ENCODE data around the gene TRIM8. TPM values are rescaled to one million over a fixed set of nuclear protein-coding genes. Genes with fewer than 3 reads are reported as not detected.
"Not testable (repeated sequence)": the region's sequence is repeated elsewhere in the genome, so short reads cannot be mapped to it uniquely, and the experiment has no call there.

The TRIM8 gene
- total RNA-seq, 1 experiment from 2014 or later, result 73.4 TPM

DNA sequence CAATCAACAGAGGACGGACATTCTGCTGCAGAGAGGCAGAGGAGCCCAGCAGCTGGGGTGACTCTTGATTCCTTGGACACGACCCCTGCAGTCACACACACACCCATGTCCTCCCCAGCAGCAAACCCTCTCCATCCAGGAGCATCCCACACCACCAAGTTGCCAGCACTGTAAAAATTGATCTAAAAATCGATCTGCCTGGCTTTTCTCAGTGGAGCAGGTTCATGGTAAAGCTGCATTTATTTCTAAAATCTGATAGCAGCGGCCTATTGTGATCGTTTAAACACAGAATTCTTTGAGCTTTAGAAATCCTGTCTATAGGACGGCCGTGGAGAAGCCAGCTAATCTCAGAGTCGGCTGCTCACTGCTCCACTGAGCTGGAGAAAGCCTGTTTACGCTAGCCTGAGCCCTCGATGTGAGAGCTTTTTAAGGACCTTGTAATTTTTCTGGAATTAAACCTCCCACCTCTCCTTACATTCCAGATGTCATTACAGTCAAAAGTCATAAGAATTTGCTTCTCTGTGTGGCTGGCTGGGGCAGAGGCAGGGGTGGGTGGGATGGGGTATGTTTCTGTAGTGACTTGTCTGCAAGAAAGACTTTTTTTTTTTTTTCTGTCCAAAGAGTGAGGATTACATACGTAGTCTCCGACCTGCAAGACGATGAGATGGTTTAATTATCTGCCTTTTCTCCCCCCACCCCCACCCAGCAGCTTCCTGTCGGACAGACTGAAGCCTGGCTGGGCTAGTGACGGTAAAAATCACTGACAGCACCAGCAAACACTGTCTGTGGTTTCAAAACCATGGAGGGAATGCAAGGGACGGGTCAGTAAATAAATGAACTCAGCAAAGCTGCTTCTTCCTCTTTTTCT is 31.6 kb downstream of the TRIM8 start:
- in situ Hi-C loops (cut with HindIII; ENCODE audit: low pct_unique_long_range_greater_than_20kb, low sequenced_read_pairs), result no loop called here
- DNase-seq (ENCODE audit: low read depth), result peak; percentile 90

DNA sequence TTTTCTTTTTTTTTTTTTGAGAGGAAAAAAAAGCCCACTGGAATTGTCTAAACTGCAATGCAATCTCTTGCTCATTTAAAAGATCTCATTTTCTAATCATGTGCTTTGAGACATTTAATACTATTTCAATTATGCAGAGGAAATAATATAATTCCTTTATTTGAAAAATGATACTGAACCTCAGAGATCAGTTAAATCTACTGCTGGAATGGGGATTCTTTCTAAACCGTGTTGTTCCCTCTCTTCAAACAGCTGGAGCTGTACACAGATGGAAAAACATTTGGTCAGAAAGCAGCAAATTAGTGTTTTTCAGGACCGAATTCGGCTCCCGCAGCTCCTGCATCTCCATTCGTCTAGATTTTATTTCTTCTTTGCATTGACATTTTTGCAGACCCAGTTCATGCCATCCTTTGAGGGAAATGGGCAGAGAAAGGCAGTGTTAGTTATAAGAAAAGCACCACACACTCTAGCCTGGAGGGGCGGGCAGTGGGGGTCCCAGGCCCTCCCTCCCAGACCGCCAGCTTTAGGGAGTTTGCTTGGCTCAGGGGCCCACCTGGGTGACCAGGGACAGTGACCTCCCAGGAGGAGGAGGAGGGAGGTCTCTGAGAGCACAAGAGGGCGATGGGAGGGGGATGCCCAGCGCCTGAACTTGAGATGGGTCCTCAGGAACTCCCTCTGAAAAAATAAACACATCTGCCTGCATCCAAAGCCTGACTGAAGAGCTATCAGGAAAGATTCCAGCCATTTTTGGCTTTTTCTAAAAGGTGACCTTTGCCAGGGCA is 32.4 kb downstream of the TRIM8 start:
- in situ Hi-C loops (cut with HindIII; ENCODE audit: low pct_unique_long_range_greater_than_20kb, low sequenced_read_pairs), result no loop called here
- no peak for DNase-seq (ENCODE audit: low read depth)

DNA sequence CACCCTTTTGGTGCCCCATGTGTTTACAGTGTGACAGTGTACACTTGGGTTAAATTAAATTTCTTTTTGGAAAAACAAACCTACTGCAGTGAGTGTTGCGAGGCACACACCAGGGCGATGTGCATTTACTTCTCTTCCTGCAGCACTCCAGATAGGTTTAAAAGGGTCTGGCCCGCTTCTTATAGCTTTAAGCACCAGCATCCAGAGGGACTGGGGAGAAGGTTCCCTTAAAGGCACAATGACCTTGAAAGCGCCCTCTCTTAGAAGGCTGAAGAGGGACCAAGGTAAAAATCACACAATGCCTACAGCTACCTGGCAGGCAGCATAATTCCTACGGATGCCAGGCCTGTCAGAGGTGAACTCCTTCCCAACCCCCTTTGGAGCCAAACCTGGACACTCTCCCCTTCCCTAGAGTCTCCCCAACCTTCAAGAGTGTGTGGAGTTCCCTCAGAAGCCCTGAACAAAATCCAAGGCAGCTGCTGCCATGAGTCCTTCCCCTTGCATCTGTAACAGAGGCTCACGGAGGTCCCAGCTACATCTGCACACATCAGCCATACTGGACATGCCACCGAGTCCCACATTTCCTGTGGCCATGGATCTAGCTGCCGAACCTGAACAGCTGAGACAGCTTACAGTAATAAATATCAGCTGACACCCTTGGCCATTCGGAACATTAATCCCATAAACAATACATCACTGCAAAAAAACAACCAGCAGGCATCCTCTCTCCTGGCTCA is 33.2 kb downstream of the TRIM8 start:
- no peak for DNase-seq (ENCODE audit: low read depth)
- in situ Hi-C loops (cut with HindIII; ENCODE audit: low pct_unique_long_range_greater_than_20kb, low sequenced_read_pairs), result no loop called here

DNA sequence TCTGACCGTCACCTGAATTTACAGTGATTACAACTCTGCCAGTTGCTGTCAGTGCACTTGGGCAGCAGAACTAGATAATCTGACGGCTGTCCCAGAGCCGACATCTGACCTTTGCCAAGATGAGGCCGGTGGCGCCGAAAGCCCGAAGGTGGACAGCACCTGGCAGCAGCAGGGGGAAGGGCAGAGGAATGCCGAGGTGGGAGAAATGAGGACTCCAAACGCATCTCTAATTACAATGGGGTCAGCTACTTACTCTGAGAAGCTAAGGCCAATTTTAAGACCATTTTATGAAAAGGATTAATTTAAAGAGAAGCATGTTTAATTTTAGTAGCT is 33.8 kb downstream of the TRIM8 start:
- in situ Hi-C loops (cut with HindIII; ENCODE audit: low pct_unique_long_range_greater_than_20kb, low sequenced_read_pairs), result no loop called here
- DNase-seq (ENCODE audit: low read depth), result no peak

DNA sequence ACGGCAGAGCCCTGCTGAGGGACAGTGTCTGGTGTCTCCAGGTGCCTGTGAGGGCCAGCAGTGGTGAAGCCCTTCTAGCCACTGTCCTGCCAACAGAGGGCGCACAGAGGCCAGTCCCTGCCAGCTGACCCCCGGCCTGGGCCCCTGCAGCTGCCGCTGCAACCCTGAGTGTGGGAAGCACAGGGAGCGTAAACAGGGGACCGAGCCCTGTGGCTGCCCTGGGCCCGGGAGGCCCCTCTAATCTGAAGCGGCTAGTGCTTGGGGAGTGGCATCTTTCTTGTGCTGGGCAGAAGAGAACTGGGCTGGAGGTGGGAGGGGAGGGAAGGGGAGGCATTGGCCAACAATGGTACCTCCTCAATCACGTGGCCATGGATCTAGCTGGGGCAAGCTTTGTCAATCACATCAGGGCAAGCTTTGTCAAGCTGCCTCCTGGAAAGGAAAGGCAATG is 34.6 kb downstream of the TRIM8 start:
- in situ Hi-C loops (cut with HindIII; ENCODE audit: low pct_unique_long_range_greater_than_20kb, low sequenced_read_pairs), result no loop called here
- DNase-seq (ENCODE audit: low read depth), result peak; percentile 77

- peak; percentile 50 for DNase-seq (ENCODE audit: low read depth)
- in situ Hi-C loops (cut with HindIII; ENCODE audit: low pct_unique_long_range_greater_than_20kb, low sequenced_read_pairs), result no loop called here
Observed at GRCh38 chr10:102679596-102679995, 35.3 kb downstream of the TRIM8 start.

DNA sequence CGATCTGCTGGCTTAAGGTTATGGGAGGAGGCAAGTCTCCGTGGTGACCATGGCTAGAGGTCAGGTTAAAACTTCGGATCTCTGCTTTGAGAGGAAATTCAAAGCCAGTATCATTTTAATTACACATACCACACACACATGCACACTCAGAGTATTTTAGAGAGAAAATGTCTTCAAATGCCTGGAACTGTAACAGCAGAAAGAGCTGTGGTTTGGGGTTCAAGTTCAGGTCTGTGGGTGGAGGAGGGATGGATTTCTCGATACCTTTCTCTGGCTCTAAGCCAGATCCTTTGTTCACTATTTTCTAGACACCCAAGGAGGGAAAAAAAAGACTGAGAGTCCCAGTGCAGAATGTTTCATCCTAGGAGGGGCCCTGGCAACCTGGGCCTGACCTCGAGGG is 37.4 kb downstream of the TRIM8 start:
- no peak for DNase-seq (ENCODE audit: low read depth)
- in situ Hi-C loops (cut with HindIII; ENCODE audit: low pct_unique_long_range_greater_than_20kb, low sequenced_read_pairs), result no loop called here

GRCh38 chr10:102682416-102682815 is 38.1 kb downstream of the TRIM8 start:
- DNase-seq (ENCODE audit: low read depth), result no peak
- in situ Hi-C loops (cut with HindIII; ENCODE audit: low pct_unique_long_range_greater_than_20kb, low sequenced_read_pairs), result no loop called here

- DNase-seq (ENCODE audit: low read depth), result no peak
- in situ Hi-C loops (cut with HindIII; ENCODE audit: low pct_unique_long_range_greater_than_20kb, low sequenced_read_pairs), result no loop called here
Observed at GRCh38 chr10:102682981-102683380, 38.7 kb downstream of the TRIM8 start.

- no peak for DNase-seq (ENCODE audit: low read depth)
- in situ Hi-C loops (cut with HindIII; ENCODE audit: low pct_unique_long_range_greater_than_20kb, low sequenced_read_pairs), result no loop called here
Observed at GRCh38 chr10:102683736-102684135, 39.5 kb downstream of the TRIM8 start.

- in situ Hi-C loops (cut with HindIII; ENCODE audit: low pct_unique_long_range_greater_than_20kb, low sequenced_read_pairs), result no loop called here
- no peak for DNase-seq (ENCODE audit: low read depth)
Observed at GRCh38 chr10:102691285-102692066, 47.2 kb downstream of the TRIM8 start.

GRCh38 chr10:102695401-102695800 is 51.1 kb downstream of the TRIM8 start:
- in situ Hi-C loops (cut with HindIII; ENCODE audit: low pct_unique_long_range_greater_than_20kb, low sequenced_read_pairs); DNase-seq (ENCODE audit: low read depth): not testable (repeated sequence)

DNA sequence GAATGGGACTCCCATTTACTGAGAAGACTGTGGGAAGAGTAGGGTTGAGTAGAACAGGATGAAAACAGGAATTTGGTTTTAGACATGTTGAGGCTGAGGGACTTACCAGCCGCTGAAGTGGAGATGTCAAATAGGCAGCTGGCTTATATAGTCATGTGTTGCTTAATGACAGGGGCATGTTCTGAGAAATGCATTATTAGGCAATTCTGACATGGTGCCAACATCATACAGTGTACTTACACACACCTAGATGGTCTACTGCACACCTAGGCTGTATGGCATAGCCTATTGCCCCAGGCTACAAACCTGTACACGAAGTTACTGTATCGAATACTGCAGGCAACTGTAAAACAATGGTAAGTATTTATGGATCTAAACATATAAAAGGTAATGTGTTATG is 52.5 kb downstream of the TRIM8 start:
- in situ Hi-C loops (cut with HindIII; ENCODE audit: low pct_unique_long_range_greater_than_20kb, low sequenced_read_pairs), result no loop called here
- no peak for DNase-seq (ENCODE audit: low read depth)

DNA sequence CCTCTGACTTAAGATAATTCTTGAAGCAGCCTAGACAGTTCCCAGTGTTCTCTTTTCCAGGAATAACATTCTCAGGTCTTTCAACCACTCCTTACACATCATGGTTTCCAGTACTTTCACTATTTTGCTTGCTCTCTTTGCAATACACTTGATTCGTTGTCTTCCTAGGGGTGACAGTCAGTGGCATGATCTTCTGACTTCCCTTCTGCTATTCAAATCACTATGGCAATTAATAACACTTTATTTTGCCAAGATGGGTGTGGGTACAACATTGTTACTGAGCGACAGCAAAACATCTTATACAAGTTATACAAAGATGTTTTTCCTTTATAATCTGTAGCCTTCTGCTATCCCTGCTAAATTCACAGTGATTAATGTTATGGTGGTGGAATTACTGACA is 54.6 kb downstream of the TRIM8 start:
- in situ Hi-C loops (cut with HindIII; ENCODE audit: low pct_unique_long_range_greater_than_20kb, low sequenced_read_pairs), result no loop called here
- no peak for DNase-seq (ENCODE audit: low read depth)

GRCh38 chr10:102701272-102701671 is 57.0 kb downstream of the TRIM8 start:
- no peak for DNase-seq (ENCODE audit: low read depth)
- in situ Hi-C loops (cut with HindIII; ENCODE audit: low pct_unique_long_range_greater_than_20kb, low sequenced_read_pairs), result no loop called here

- in situ Hi-C loops (cut with HindIII; ENCODE audit: low pct_unique_long_range_greater_than_20kb, low sequenced_read_pairs), result no loop called here
- DNase-seq (ENCODE audit: low read depth), result no peak
Observed at GRCh38 chr10:102701796-102702195, 57.5 kb downstream of the TRIM8 start.

GRCh38 chr10:102702742-102703141 is 58.5 kb downstream of the TRIM8 start:
- DNase-seq (ENCODE audit: low read depth), result no peak
- in situ Hi-C loops (cut with HindIII; ENCODE audit: low pct_unique_long_range_greater_than_20kb, low sequenced_read_pairs), result no loop called here

DNA sequence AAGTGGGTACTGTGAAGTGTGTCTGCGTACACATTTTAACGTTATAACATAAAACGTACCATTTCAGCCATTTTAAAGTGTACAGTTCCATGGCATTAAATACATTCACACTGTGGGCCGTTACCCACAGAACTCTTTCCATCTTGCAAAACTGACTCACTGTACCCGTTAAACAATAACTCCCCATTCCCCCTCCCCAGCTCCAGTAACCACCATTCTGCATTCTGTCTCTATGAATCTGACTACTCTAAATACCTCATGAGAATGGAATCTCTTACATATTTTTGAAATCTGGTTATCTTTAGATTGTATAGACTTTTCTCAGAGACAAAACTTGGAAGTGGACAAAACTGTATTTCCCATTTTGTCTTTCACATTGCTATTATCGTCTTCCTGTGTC is 60.6 kb downstream of the TRIM8 start:
- in situ Hi-C loops (cut with HindIII; ENCODE audit: low pct_unique_long_range_greater_than_20kb, low sequenced_read_pairs), result no loop called here
- DNase-seq (ENCODE audit: low read depth), result peak; percentile 51
